ENCODE measurements around the gene PPP1R18. TPM values are rescaled to one million over a fixed set of nuclear protein-coding genes. Genes with fewer than 3 reads are reported as not detected.

The PPP1R18 gene
- total and polyA plus RNA-seq, 9 of the 15 experiments (the other 6 are each of a cell fraction or from before 2014, with no cell fraction given), result 12.0 to 99.2 (median 42.6) TPM

DNA sequence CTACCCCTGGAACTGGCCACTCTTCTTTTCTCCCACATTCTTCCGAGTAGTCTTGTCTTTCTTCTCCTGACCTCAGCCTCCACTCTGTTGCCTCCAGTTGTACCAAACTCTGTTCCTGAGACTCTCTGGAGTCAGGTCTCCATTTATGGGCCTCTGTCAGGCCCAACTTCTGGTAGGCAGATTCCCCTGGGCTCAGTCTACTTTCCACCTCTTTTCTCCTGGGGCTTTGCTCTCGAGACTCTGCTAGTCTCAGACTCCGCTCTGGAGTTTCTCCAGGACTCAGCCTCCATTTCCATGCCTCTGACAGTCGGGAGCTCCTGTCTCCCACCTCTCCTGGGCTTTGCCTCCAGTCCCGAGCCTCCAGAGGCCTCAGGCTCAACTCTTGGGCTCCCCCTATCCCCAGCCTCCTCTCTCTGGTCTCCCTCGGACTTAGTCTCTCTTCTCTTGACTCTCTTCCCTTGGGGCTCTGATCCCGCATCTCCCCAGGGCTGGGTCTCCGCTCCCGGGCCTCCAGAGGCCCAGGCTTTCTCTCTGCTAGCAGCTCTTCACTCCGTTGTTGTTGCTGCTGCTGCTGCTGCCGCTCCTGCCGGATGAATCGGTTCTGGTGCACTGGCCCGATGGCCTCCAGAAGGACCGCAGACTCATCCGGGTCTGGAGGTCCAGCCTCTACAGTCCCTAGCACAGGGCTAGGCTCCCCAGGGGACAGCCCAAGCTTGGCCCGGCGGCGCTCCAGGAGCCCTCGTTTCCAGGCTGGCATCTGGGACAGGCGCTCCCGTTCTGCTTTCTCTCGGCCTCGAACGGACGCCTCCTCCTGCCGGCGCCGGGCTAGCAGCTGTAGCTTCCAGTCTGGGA is 1.1 kb downstream of the PPP1R18 start (continued):
- TF ChIP-seq KLF16 (IDR thresholded peaks at IDR 0.05) (no peak), GABPB1 (CRISPR knock-in tag; IDR thresholded peaks at IDR 0.05) (no peak), SMC3 (conservative IDR thresholded peaks at IDR 0.05; ENCODE audit: insufficient read depth, low read depth, low read length) (0 out of 2 replicates have a peak, but pooled peaks have one; percentile 2), ESRRA (IDR thresholded peaks at IDR 0.05; ENCODE audit: borderline replicate concordance, low read depth) (0 out of 2 replicates have a peak, but pooled peaks have one; percentile 7), ZNF347 (CRISPR knock-in tag; IDR thresholded peaks at IDR 0.05; ENCODE audit: low read depth) (no peak), TEAD1 (CRISPR knock-in tag; IDR thresholded peaks at IDR 0.05) (peak in 1 of 2 experiments; percentile 40; a peak in 1 of 4 replicates), EP400 (IDR thresholded peaks at IDR 0.05) (no peak), ZNF436 (CRISPR knock-in tag; IDR thresholded peaks at IDR 0.05) (peak; percentile 85), TBP (optimal IDR thresholded peaks at IDR 0.05; ENCODE audit: low read depth, low read length) (no peak), ARID2 (IDR thresholded peaks at IDR 0.05) (peak; percentile 4; the same call in 1 of the 2 replicates), ZNF57 (CRISPR knock-in tag; IDR thresholded peaks at IDR 0.05) (0 out of 2 replicates have a peak, but pooled peaks have one; percentile 10), MIER1 (IDR thresholded peaks at IDR 0.05; ENCODE audit: low read depth) (peak; percentile 25; the same call in 1 of the 2 replicates), ZNF644 (tag; IDR thresholded peaks at IDR 0.05; ENCODE audit: low read depth) (peak; percentile 52; the same call in 1 of the 2 replicates), GABPA (tag; conservative IDR thresholded peaks at IDR 0.05; ENCODE audit: low read depth) (no peak), CEBPG (CRISPR knock-in tag; IDR thresholded peaks at IDR 0.05) (no peak), CEBPG (tag; conservative IDR thresholded peaks at IDR 0.05 in 1 of 2, IDR thresholded peaks at IDR 0.05 in 1 of 2) (no peak), HCFC1 (IDR thresholded peaks at IDR 0.05; ENCODE audit: low read depth, low read length) (peak; percentile 31; the same call in 1 of the 2 replicates), CREM (IDR thresholded peaks at IDR 0.05; ENCODE audit: low read depth) (no peak), ZNF696 (CRISPR knock-in tag; conservative IDR thresholded peaks at IDR 0.05) (no peak), ATF1 (CRISPR knock-in tag; IDR thresholded peaks at IDR 0.05) (no peak), ATF1 (tag; IDR thresholded peaks at IDR 0.05) (no peak), LCOR (CRISPR knock-in tag; IDR thresholded peaks at IDR 0.05) (no peak), BRD9 (IDR thresholded peaks at IDR 0.05; ENCODE audit: low read depth, partially characterized antibody) (peak; percentile 32)
- TF ChIP-seq, protein P1, sequence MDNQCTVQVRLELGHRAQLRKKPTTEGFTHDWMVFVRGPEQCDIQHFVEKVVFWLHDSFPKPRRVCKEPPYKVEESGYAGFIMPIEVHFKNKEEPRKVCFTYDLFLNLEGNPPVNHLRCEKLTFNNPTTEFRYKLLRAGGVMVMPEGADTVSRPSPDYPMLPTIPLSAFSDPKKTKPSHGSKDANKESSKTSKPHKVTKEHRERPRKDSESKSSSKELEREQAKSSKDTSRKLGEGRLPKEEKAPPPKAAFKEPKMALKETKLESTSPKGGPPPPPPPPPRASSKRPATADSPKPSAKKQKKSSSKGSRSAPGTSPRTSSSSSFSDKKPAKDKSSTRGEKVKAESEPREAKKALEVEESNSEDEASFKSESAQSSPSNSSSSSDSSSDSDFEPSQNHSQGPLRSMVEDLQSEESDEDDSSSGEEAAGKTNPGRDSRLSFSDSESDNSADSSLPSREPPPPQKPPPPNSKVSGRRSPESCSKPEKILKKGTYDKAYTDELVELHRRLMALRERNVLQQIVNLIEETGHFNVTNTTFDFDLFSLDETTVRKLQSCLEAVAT (IDR thresholded peaks at IDR 0.05), result peak; percentile 42 to 55; a peak in 2 of 4 replicates
- TF ChIP-seq, protein P2, sequence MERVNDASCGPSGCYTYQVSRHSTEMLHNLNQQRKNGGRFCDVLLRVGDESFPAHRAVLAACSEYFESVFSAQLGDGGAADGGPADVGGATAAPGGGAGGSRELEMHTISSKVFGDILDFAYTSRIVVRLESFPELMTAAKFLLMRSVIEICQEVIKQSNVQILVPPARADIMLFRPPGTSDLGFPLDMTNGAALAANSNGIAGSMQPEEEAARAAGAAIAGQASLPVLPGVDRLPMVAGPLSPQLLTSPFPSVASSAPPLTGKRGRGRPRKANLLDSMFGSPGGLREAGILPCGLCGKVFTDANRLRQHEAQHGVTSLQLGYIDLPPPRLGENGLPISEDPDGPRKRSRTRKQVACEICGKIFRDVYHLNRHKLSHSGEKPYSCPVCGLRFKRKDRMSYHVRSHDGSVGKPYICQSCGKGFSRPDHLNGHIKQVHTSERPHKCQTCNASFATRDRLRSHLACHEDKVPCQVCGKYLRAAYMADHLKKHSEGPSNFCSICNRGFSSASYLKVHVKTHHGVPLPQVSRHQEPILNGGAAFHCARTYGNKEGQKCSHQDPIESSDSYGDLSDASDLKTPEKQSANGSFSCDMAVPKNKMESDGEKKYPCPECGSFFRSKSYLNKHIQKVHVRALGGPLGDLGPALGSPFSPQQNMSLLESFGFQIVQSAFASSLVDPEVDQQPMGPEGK (CRISPR knock-in tag; IDR thresholded peaks at IDR 0.05; ENCODE audit: borderline replicate concordance), result no peak
- TF ChIP-seq, protein P3, sequence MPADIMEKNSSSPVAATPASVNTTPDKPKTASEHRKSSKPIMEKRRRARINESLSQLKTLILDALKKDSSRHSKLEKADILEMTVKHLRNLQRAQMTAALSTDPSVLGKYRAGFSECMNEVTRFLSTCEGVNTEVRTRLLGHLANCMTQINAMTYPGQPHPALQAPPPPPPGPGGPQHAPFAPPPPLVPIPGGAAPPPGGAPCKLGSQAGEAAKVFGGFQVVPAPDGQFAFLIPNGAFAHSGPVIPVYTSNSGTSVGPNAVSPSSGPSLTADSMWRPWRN (IDR thresholded peaks at IDR 0.05; ENCODE audit: low read depth), result no peak
